ENCODE data around the gene DUSP12.
A peak's percentile ranks its signal among the peaks of the same experiment; 100 is the strongest.
"Not testable (repeated sequence)": the region's sequence is repeated elsewhere in the genome, so short reads cannot be mapped to it uniquely, and the experiment has no call there.

The DUSP12 gene

GRCh38 chr1:161727256-161727924 lies 22.2 kb upstream of the DUSP12 start:
- no peak for DNase-seq (ENCODE audit: low spot score)

DNA sequence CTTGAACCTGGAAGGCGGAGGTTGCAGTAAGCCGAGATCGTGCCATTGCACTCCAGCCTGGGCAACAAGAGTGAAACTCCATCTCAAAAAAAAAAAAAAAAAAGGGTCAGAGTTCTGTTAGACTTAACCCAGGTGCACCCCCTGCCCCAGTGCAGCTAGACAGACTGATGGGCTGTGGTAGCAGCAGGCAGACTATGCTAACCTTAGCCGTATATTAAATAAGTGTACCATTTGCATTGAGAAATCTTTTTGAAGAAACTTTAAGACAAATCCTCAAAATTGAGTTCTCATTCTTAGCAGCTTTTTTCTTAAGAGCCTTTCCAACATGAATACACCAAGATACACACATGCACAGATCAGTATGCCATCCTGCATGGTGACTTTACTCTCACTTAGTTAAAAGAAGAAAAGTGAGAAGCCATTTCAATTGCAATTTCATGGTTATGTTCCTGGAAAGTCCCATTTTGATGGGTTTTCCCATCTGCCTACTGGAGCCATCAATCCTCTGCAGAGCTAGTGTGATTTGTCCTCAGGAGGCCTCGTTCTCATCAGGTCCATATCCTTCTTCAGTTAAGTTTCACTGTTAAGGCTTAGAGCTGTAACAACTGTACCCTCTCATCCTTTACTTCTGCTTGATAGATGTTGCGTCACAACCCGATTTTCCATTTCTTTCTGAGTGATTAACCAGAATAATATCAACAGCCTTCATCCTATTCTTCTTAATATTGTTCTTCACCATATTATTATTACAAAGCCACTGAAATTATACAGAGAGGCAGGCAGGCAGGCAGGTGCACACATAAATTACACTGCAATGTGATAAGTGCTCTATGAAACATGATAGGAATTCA lies 21.0 kb upstream of the DUSP12 start:
- no peak for DNase-seq (ENCODE audit: low spot score)

DNA sequence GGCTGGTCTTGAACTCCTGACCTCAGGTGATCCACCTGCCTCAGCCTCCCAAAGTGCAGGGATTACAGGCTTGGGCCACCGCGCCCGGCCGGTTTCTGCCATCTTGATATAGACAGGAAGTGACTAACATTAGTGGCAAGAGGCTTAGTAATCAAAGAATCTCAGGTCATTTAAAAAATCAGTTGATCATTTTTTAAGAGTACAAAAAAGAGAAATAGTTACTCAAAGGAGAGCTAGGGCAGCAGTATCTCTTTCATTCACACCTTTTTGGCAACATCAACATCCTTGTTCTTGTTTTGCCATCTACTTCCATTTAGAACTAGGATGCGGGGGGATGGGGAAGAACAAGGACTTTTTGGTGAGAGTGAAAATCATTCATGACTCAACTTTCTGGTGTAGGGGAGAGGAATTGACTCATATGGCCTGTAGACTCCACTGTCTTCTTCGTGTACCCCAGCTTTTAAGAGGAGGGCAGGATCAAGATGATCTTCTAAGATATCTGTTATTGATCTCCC lies 19.5 kb upstream of the DUSP12 start:
- no peak for DNase-seq (ENCODE audit: low spot score)

DNA sequence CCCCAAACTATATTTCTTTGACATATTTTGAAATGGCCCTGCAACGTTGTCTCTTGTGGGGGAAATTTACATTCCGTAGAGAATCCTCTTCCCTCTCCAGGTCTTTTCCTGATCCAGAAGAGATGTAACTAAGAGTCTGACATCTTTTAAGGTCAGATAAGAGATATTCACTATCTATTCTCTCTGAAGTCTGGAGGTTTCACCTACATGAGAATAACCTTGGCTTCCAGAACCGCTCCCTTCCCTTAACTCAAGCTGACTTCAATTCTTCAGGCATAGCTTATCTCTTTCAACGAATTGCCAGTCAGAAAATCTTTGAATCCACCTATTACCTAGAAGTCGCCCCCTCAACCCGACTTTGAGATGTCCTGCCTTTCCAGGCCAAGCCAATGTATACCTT lies 18.3 kb upstream of the DUSP12 start:
- DNase-seq (ENCODE audit: low spot score), result no peak

GRCh38 chr1:161731981-161732718 lies 17.4 kb upstream of the DUSP12 start:
- DNase-seq (ENCODE audit: low spot score), result no peak

DNA sequence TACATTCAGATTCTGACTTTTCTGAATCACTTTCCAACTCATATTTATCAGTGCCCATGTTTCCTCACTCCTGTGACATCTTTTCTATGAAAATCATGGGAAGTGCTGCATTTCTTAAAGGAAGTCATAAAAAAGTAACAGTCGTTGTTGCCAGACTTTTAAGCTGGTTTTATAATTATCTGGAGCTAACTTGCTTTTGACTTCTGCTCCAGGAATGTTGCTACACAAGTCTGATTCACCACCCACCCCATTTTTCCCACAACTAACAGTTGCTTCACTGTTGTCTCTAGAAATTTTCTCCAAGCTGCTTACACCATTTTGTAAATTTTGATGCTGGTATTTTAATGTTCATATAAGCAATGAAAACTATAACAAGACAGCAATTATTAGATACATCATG lies 16.1 kb upstream of the DUSP12 start:
- DNase-seq (ENCODE audit: low spot score), result no peak

DNA sequence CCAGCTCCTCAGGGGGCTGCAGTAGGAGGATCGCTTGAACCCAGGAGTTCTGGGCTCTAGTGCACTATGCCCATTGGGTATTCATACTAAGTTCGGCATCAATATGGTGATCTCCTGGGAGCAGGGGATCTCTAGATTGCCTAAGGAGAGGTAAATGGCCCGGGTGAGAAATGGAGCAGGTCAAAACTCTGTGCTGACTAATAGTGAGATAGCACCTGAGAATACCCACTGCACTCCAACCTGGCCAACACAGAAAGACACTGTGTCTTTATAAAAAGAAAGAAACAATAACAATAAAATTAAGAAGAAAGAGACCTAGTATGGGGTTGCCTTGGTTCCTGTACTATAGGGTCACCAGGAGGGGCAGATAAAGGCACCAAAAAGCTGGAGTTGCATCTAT lies 13.7 kb upstream of the DUSP12 start:
- no peak for DNase-seq (ENCODE audit: low spot score)

DNA sequence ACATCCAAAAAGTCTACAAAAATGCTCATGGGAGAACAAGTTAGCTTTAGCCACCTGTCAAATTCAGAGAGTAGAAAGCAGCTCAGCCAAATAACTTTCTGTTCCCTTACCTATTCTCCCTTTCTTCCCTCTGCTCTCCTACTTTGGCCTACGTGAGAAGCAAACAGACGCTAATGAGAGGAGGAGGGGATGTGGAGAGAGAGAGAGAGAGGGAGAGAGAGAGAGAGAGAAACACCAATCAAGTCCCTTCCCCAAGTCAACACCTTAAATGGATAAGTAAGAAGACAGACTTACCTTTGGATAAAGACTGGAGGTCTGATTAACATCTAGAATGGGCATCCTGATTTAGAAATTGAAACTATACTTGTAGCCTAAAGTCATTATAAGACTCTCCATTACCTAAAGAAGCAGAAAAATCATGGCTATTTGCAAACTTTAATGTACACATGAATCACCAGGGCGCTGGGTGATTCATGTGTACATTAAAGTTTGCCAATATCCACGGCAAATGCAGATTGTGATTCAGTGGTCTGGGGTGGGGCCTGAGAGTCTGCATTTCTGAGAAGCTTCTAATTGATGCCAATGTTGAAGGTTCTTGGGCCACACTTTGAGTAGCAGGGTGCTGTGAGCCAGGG lies 13.1 kb upstream of the DUSP12 start:
- DNase-seq (ENCODE audit: low spot score), result no peak

DNA sequence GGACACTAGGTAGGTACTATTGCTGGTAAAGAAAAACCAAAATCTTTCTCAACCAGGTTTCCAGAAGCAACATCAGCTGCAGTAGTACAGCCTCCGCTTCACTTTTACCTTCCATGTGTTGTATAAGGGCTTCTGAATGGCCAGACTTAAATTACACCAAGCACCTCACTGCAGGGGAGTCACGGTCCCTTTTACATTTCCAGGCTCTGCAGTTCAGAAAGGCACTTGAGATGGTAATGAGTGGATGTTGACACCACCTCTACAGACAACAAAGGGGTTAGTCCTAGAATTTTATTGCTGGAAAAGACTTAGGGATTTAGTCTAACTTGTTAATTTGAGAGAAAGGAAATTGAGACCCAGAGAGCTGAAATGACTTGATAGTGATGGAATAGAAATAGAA lies 12.0 kb upstream of the DUSP12 start:
- no peak for DNase-seq (ENCODE audit: low spot score)

DNA sequence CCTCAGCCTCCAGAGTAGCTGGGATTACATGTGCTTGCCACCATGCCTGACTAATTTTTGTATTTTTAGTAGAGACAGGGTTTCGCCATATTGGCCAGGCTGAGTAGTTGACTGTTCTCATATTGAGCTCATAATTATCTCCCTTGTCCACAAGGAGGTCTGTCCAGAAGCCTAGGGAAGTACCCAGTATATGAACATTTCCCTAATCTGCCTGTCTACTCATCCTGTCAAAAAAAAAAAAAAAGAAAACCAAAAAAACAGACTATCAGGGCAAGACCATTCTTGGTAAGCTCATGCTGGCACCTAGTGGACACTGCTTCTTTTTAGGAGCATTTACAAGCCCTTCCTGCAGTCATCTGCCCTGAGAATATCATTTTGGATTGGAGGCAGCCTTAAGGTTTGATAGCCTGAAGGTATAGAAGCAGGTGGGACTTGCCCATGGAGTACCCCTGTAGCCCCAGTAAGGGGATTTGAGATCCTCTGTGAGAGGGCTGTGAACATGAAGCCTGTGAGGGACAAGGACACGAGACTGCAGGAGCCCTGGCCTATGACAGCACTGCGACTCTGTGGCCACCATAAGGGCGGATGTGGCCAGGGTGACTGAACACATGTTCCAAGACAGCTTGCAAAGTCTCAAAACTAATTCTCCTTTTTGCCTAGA lies 10.8 kb upstream of the DUSP12 start:
- peak; percentile 64 for DNase-seq (ENCODE audit: low spot score)

GRCh38 chr1:161739865-161740566 lies 9.6 kb upstream of the DUSP12 start:
- no peak for DNase-seq (ENCODE audit: low spot score)

GRCh38 chr1:161740921-161741320 lies 8.7 kb upstream of the DUSP12 start:
- DNase-seq (ENCODE audit: low spot score), result no peak

GRCh38 chr1:161743231-161743630 lies 6.4 kb upstream of the DUSP12 start:
- DNase-seq (ENCODE audit: low spot score), result no peak

- no peak for DNase-seq (ENCODE audit: low spot score)
These were observed 1.8 kb upstream of the DUSP12 start for GRCh38 chr1:161747801-161748200.

DNA sequence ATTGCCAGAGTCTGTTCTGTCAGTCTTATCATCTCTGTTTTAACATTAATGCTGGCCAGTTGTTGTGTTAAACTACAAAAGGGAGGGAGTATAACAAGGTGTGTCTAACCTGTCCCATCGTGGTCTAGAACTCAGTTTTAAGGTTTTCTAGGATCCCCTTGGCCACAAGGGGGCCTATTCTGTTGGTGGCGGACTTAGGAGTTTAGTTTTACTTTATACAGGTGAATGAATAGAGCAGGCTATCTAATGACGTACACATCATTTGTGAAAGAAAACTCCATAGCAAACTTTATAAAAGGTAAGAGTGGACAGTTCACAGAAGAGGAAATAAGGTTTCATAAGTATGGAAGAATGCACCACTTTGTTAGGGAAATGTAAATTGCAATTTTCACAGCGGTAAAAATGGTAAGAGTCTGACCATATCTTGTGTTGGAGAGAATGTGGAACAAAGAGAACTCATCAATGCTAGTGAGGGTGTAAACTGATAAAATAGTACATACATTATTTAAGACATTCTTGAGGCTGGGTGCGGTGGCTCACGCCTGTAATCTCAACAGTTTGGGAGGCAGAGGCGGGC lies 14.0 kb downstream of the DUSP12 start:
- peak; percentile 51 for DNase-seq (ENCODE audit: low spot score)

- DNase-seq (ENCODE audit: low spot score), result peak; percentile 91
These were observed 16.8 kb downstream of the DUSP12 start, which contains the start of gene ATF6 for GRCh38 chr1:161766102-161766981. ATF6 (plus strand) TSS chr1:161766320; CDS start chr1:161766361, 41 bp downstream.

DNA sequence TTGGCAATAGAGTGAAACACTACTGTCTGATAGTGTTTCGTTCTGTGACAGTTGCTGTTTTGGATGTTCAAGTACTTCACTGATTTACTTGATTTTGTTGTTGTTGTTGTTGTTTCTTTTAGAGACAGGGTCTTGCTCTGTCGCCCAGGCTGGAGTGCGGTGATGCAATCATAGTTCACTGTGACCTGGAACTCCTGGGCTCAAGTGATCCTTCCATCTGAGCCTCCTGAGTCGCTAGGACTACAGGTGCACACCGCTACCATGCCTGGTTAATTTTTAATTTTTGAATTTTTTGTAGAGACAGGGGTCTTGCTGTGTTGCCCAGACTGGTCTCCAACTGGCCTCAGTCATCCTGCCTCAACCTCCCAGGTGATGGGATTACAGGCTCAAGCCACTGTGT lies 18.9 kb downstream of the DUSP12 start:
- DNase-seq (ENCODE audit: low spot score), result no peak

GRCh38 chr1:161768986-161769672 lies 19.5 kb downstream of the DUSP12 start:
- no peak for DNase-seq (ENCODE audit: low spot score)

DNA sequence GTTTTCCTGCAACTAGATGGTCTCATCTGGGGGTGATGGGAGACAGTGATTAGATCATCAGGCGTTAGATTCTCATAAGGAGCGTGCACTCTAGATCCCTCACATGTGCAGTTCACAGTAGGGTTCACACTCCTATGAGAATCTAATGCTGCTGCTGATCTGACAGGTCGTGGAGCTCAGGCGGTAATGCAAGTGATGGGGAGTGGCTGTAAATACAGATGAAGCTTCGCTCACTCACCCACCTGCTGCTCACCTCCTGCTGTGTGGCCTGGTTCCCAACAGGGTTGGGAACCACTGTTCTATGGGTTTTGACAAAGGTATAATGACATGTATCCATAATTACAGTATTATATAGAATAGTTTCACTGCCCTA lies 20.1 kb downstream of the DUSP12 start:
- DNase-seq (ENCODE audit: low spot score), result not testable (repeated sequence)
